Activated naive CD4-positive, alpha-beta T cell treated with anti-CD3 and anti-CD28 coated beads, Interleukin-2, amount 10 ng/mL, durations not matched to agents 7 days and 5 days (primary cell): ENCODE results near the gene COX6B2.

ENCODE experiments used
- CTCF ChIA-PET: fragments of 350-600 bp; sonication (Branson Sonifier 250); formaldehyde crosslinking; loops from one replicate; lab custom pipeline; 2021; ENCODE audit warnings: antibody characterized with exemption; lab: Charles Lee
- DNase-seq: peaks from one replicate; pipeline ENCODE4 v3.0.0-alpha.2; 2020
- H3K27ac Mint-ChIP-seq: one replicate; pipeline ENCODE4 v1.8.0; 2021; ENCODE audit warnings: mild to moderate bottlenecking, moderate library complexity, mixed read lengths
- H3K27me3 Mint-ChIP-seq: one replicate; pipeline ENCODE4 v1.8.0; 2021; ENCODE audit warnings: mild to moderate bottlenecking, mixed read lengths
- H3K36me3 Mint-ChIP-seq: one replicate; pipeline ENCODE4 v1.8.0; 2021; ENCODE audit warnings: mixed read lengths
- H3K4me1 Mint-ChIP-seq: one replicate; pipeline ENCODE4 v1.8.0; 2021; ENCODE audit warnings: mixed read lengths
- H3K4me3 Mint-ChIP-seq: one replicate; pipeline ENCODE4 v1.8.0; 2021; ENCODE audit warnings: mild to moderate bottlenecking, moderate library complexity, mixed read lengths
- H3K9me3 Mint-ChIP-seq: one replicate; pipeline ENCODE4 v1.8.0; 2021; ENCODE audit warnings: mixed read lengths

COX6B2 gene

DNA sequence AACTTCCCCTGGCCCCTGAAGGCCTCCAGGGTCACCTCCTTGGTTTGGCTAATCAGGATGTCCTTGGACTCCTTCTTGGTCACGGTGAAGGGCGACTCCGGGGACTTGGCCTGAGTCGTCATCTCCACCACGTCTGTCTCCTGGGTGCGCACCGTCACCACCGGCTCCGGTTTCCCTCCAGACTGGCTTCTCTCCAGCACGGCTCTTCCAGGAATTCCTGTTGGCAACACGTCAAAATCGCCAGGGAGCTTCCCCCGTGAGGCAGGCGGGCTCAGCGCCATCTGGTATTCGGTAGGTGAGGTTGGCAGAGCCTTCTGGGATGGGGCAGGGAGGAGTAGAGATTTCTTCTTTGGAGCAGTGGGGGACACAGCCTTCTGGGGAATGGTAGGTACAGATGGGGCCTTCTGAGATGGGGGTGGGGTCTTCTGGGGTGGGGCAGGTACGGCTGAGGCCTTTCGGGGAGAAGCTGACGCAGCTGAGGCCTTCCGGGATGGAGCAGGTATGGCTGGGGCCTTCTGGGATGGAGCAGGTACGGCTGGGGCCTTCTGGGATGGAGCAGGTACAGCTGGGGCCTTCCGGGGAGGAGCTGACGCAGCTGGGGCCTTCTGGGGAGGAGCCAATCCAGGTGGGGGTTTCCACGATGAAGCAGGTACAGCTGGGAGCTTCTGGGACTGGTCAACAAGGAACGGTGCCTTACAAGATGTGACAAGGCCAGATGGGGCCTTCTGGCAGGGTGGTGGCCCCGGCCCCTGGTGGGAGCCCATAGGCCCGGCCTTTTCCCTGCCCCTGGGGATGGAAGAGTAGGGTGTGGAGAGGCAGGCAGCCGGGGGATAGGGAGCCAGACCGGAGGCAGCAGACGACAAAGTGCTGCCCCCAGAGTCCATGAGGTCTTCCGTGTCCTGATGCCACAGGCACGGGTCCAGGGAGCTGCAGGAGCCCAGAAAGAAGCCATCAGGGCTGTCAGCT lies 4.7 kb upstream of the COX6B2 start:
- CTCF ChIA-PET = interaction anchor here (0.6 kb wide), 1 partner anchor 200 kb away, joined by 3 read pairs; no protein-coding TSS in a partner anchor
- no peak for DNase-seq
- Mint-ChIP-seq H3K27me3 (peaks cover 51% of the 10 kb centered on the region), H3K27ac (no peak overlapping the region), H3K4me1 (peaks cover 4% of the 10 kb centered on the region), H3K4me3 (no peak overlapping the region), H3K9me3 (no peaks in the 10 kb centered on the region), H3K36me3 (no peaks in the 10 kb centered on the region)

DNA sequence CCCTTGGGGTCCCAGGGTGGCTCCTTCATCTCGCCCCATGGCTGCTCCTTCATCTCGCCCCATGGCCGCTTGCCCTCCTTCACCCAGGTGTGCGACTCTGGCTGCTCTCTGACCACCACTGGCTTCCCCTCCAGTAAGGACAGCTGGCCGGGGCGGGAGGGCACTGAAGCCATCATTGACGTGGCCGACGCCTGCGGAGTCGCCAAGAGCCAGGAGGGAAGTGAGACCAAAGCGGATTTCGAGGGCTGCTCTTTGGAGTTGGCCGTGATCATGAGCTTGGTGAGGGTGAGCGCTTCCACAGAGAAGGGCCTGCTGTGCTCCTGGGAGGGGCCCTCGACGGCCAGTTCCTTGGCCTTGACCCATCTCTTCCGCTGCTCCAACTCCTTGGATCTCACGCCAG lies 4.0 kb upstream of the COX6B2 start:
- peaks cover 53% of the 10 kb centered on the region for H3K27me3 Mint-ChIP-seq
- CTCF ChIA-PET = no interaction called here
- no peak for DNase-seq
- peaks cover 10% of the 10 kb centered on the region for H3K4me1 Mint-ChIP-seq
- H3K9me3 Mint-ChIP-seq = no peaks in the 10 kb centered on the region
- no peak overlapping the region for H3K27ac Mint-ChIP-seq
- H3K36me3 Mint-ChIP-seq = no peaks in the 10 kb centered on the region
- H3K4me3 Mint-ChIP-seq = no peak overlapping the region

DNA sequence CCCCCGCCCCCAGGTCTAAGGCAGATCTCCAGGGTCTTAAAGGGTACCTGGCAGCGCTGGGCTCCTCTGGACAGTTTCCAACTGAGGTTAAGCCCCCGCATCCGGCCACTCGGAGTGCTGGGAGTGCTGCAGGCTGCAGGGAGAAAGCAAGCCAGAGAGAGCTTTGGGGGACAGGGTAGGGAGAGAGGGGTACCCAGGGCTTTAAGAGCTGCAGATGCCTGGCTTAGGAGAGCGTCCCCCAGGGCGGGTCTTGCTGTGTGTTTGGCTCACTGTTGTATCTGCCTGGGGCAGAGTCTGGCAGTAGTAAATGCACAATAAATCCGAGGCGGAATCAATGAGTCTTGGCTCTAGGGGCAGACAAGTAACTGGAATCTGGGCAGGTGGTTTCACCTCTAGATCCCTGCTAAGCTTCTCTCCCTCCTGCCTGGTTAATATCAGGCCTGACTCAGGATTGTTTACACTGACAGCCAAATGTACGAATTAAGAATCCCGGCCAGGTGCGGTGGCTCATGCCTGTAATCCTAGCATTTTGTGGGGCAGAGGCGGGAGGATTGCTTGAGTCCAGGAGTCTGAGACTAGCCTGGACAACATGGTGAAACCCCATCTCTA lies 798 bp upstream of the COX6B2 start:
- Mint-ChIP-seq H3K27me3 (peaks cover 85% of the 10 kb centered on the region), H3K4me3 (no peak overlapping the region), H3K4me1 (peaks cover 35% of the 10 kb centered on the region), H3K9me3 (no peaks in the 10 kb centered on the region), H3K36me3 (no peaks in the 10 kb centered on the region), H3K27ac (no peak overlapping the region)
- CTCF ChIA-PET = no interaction called here
- DNase-seq = no peak

DNA sequence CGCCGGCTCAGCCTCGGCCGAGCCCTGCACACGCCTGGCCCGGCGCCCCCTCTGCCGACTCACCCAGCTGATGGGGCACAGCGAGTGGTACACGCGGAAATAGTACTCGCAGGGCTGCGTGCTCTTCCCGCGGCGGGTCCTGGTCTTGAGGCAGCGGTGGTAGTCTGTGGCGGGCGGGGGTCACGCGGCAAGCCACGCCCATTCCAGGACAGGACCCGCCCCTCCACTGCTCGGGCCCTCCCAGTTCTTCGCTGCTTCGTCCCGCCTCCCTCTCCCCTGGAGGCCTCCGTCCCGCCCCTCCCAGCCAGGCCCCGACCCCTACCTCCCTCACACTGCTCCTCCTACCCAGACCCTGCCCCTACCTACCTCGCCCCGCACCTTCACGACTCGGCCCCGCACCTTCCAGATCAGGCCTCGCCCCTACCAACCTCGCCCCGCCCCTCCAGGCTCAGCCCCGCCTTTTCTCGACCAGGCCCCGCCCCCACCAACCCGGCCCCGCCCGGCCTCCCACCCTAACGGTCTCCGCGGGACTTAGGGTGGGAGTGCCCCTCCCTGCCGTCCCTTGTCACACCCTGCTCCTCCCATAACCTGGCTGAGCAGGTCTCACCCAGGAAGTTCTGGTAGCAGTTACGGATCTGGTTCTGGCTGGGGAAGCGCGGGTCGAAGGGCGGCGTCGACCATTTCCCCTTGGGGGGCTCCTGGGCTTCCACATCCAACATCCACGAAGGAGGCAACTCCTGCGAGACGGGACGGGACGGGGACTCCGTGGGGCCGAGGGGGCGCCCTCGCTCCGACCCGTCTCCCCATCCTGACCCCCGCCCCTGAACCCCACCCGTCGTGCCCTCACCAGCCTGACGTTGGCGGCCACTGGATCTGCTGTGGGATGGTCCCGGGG lies 469 bp downstream of the COX6B2 start:
- H3K36me3 Mint-ChIP-seq = no peaks in the 10 kb centered on the region
- peak; percentile 79 for DNase-seq
- H3K9me3 Mint-ChIP-seq = no peaks in the 10 kb centered on the region
- peaks cover 35% of the 10 kb centered on the region for H3K4me1 Mint-ChIP-seq
- CTCF ChIA-PET = no interaction called here
- peak overlapping the region; percentile 68 for H3K4me3 Mint-ChIP-seq
- no peak overlapping the region for H3K27ac Mint-ChIP-seq
- H3K27me3 Mint-ChIP-seq = peaks cover 84% of the 10 kb centered on the region

DNA sequence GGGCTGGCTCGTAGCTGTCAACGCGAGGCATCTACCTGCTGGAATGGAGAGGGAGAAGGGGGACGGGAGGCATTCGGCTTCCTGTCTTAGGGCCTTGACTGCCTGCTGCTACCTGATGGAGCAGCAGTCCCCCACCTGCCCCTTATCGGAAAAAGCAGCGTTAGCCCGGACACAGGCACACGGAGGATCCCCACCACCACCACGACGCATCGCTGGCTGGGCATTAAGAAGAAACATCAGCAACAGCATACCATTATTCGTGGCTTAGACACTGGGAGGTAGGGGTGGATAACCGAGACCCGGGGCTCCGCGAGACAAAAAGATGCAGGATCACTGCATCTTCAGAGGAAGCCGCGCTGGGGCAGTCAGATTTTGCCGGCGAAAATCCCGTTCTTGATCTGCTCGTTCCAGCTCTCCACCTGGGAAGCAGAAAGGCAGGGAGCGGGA lies 1.1 kb downstream of the COX6B2 start:
- CTCF ChIA-PET = no interaction called here
- H3K27me3 Mint-ChIP-seq = peaks cover 77% of the 10 kb centered on the region
- H3K4me1 Mint-ChIP-seq = peaks cover 35% of the 10 kb centered on the region
- H3K27ac Mint-ChIP-seq = no peak overlapping the region
- DNase-seq = no peak
- no peaks in the 10 kb centered on the region for H3K9me3 Mint-ChIP-seq
- H3K4me3 Mint-ChIP-seq = peak overlapping the region; percentile 68
- no peaks in the 10 kb centered on the region for H3K36me3 Mint-ChIP-seq

DNA sequence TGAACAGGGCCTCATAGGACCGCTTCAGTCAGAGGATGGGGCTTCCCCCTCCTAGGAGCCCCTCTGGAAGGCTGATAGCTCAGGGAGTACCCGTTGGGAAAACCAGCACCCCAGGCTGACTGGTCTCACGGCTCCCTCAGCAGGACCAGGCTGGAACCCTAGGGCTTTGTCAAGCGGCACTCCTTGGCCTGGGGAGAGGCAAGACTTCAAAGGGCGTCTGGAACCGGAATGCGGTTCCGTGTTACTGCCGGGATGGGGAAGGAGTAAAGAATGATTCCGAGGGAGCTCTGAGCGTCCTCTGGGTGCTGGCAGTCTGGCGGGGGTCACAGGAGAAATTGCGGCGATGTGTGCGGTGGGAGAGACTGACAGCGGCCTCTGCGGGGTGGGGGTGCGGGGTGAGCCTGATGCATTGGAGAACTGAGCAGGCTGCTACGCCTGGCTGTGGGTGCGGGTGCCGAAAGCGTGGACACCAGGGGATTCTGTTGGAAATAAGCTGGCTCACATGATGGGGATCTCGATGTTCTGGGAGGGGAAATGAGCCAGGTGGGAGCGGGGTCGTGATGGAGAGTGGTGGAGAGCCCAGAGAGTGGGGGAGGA lies 1.9 kb downstream of the COX6B2 start:
- Mint-ChIP-seq H3K9me3 (no peaks in the 10 kb centered on the region), H3K4me3 (peak overlapping the region; percentile 1), H3K27ac (no peak overlapping the region), H3K27me3 (peaks cover 72% of the 10 kb centered on the region), H3K4me1 (peaks cover 35% of the 10 kb centered on the region), H3K36me3 (peaks cover 3% of the 10 kb centered on the region)
- CTCF ChIA-PET = no interaction called here
- no peak for DNase-seq

DNA sequence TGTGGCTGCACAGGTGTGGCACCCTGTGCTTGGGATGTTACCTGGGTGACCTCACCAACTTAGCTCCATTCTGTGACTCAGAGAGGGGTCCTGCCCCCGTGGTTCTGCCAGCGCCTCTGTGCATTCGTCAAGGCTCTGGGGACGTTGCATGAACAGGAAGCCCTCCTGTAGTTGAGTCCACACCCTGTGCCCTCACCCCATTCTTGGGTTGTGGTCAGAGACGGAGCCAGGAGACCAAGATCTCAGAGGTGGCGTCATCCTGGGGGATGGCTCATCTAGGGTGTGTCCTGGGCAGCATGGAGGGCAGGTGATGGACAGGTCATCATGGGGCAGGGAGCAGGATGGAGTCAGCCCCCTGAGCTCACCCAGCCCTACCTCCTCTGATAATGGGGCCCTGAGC lies 2.5 kb downstream of the COX6B2 start:
- CTCF ChIA-PET = no interaction called here
- H3K27ac Mint-ChIP-seq = no peak overlapping the region
- no peak overlapping the region for H3K4me3 Mint-ChIP-seq
- peaks cover 3% of the 10 kb centered on the region for H3K36me3 Mint-ChIP-seq
- no peak for DNase-seq
- peaks cover 35% of the 10 kb centered on the region for H3K4me1 Mint-ChIP-seq
- H3K9me3 Mint-ChIP-seq = no peaks in the 10 kb centered on the region
- peaks cover 66% of the 10 kb centered on the region for H3K27me3 Mint-ChIP-seq

DNA sequence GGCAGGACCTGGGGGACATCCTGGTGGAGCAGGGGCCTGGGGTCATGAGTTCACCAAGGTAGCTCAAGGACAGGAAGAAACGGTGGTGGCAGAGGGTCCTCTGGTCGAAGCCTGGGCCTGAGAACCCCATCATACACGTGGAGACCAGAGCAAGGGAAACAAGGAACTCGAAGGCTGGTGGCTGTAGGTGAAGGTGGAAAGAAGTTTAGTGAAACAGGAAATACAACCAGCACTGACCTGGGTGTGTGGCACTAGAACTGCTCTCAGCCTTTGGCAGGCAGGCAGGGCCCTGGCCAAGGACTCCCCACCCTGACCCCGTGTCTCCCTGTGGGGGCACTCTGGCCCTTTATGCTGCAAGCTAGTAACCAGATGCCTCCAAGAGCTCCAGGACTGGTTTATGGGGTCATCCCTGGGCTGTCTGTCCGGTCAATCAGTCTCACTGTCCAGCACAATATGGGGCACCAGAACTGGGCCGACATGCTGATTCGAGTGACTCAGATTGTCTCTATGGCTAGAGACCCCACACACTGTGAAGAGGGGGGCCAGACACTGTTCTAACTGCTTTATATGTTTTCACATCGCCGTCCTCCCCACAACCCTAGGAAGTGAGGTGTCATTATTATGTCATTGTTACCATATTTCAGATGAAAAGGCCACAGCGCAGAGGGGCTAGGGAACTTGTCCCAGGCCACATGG lies 3.8 kb downstream of the COX6B2 start:
- CTCF ChIA-PET = interaction anchor here (0.7 to 1.3 kb wide), 2 partner anchors 18 to 49 kb away, joined by 4 read pairs; no protein-coding TSS in a partner anchor
- Mint-ChIP-seq H3K27me3 (peaks cover 53% of the 10 kb centered on the region), H3K4me1 (peaks cover 35% of the 10 kb centered on the region), H3K27ac (no peak overlapping the region), H3K36me3 (peaks cover 3% of the 10 kb centered on the region), H3K4me3 (no peak overlapping the region), H3K9me3 (no peaks in the 10 kb centered on the region)
- no peak for DNase-seq

DNA sequence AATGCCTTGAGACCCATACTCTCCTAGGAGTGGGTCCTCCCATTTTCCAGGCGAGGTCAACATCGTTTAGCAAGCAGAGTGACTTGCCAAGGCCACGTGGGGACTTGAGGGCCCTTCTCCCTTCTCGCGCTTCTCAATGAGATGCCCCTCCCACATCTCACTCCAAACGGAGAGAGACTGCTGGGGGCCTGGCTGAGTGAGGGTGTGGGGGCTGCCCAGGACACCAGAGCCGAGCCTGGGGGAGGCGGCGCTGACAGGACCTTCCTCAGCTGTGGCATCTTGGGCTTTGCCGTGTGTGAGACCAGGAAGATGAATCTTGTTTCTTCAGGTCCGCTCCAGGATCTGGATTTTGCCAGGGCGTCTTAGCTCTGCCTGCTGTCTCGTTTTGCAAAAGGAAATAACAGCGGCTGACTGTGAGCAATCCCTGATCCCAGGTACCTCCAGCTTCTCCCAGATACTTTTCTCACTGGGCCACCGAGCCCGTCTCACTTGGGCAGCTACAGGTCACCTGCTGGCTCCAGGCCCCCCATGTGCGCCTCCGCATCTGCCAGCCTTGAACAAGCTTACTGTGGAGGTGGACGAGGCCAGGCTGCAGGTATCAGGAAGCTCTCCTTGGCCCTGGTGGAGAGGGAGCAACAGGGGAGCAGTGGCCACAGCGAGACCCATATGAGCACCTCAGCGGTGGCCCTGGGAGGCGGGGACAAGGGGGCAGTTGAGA lies 6.0 kb downstream of the COX6B2 start:
- H3K9me3 Mint-ChIP-seq = no peaks in the 10 kb centered on the region
- peaks cover 25% of the 10 kb centered on the region for H3K4me1 Mint-ChIP-seq
- H3K36me3 Mint-ChIP-seq = peaks cover 14% of the 10 kb centered on the region
- DNase-seq = no peak
- peaks cover 32% of the 10 kb centered on the region for H3K27me3 Mint-ChIP-seq
- no peak overlapping the region for H3K4me3 Mint-ChIP-seq
- H3K27ac Mint-ChIP-seq = no peak overlapping the region
- CTCF ChIA-PET = no interaction called here

DNA sequence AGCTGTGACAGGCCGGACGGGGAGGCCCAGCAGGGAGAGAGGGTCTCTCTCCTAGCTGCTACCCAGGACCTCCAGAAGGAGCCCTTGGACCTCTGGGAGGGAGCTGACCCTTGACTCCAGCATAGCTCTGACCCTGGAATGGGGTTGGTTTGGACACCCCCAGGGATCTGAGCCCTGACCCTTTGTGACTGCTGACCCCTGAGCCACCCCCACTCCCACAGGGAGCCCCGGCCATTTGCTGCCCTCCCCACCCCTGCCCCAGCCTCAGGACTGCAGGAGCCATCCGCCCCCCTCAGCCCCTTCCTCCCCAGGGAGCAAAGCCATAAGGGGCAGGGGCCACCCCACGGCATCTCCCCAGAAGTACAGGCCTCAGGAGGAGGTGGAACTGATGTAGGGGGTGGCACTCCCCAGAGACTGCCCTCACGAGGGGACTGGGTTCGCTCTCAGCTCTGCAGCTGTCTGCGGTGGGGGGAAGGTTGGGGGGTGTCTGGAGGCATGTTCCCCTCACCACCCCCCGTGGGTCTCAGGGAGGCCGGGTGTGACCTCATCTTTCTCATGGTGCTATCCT lies 7.0 kb downstream of the COX6B2 start:
- Mint-ChIP-seq H3K36me3 (peaks cover 21% of the 10 kb centered on the region), H3K4me3 (no peak overlapping the region), H3K9me3 (no peaks in the 10 kb centered on the region), H3K27ac (no peak overlapping the region), H3K27me3 (peaks cover 22% of the 10 kb centered on the region), H3K4me1 (peaks cover 15% of the 10 kb centered on the region)
- DNase-seq = no peak
- CTCF ChIA-PET = no interaction called here

DNA sequence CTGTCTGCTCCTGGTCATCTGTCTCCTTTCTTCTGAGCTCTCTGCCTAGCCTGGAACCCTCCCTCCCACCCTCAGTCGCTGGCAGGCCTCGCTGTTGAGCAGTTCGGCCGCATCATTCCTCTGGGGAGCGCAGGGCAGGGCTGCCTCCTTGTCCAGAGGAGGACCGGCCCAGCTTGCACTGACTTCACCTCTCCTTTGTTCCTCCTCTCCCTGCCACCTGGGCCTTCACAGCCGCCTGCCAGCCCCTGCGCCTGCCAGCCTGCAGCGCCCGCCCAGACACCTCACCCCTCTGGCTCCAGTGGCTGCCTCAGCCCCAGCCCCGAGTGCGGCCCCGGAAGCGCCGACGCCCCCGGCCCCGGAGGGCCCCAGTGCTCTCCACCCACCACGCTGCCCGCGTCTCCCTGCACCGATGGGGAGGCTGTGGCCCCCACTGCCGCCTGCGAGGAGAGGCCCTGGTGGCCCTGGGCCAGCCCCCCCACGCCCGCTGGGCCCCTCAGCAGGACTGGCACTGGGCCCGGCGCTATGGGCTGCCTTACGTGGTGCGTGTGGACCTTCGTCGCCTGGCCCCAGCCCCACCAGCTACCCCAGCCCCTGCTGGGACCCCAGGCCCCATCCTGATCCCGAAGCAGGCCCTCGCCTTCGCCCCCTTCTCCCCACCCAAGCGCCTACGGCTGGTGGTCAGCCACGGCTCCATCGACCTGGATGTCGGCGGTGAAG lies 7.6 kb downstream of the COX6B2 start:
- CTCF ChIA-PET = no interaction called here
- Mint-ChIP-seq H3K36me3 (peaks cover 21% of the 10 kb centered on the region), H3K9me3 (no peaks in the 10 kb centered on the region), H3K27ac (no peak overlapping the region), H3K27me3 (peaks cover 16% of the 10 kb centered on the region), H3K4me1 (peaks cover 11% of the 10 kb centered on the region), H3K4me3 (no peak overlapping the region)
- no peak for DNase-seq
